ENCODE results near the gene ATG4D.
A peak's percentile ranks its signal among the peaks of the same experiment; 100 is the strongest.
"Not testable (repeated sequence)": the region's sequence is repeated elsewhere in the genome, so short reads cannot be mapped to it uniquely, and the experiment has no call there.

ATG4D gene

GRCh38 chr19:10550336-10550735 is 6.6 kb downstream of the ATG4D start:
- no peak for DNase-seq (ENCODE audit: insufficient read length, low spot score)
- FAIRE-seq: no peak

- not testable (repeated sequence) for DNase-seq (ENCODE audit: insufficient read length, low spot score); FAIRE-seq
Observed at GRCh38 chr19:10551006-10551405, 7.3 kb downstream of the ATG4D start.

- FAIRE-seq: no peak
- DNase-seq (ENCODE audit: insufficient read length, low spot score): no peak
Observed at GRCh38 chr19:10551698-10552301, 8.1 kb downstream of the ATG4D start.

- FAIRE-seq: peak; percentile 20
- peak; percentile 53 for DNase-seq (ENCODE audit: insufficient read length, low spot score)
Observed at GRCh38 chr19:10552510-10553053, 8.9 kb downstream of the ATG4D start.

GRCh38 chr19:10553087-10553667 is 9.5 kb downstream of the ATG4D start:
- DNase-seq (ENCODE audit: insufficient read length, low spot score): no peak
- FAIRE-seq: no peak

GRCh38 chr19:10553943-10554381 is 10.3 kb downstream of the ATG4D start:
- FAIRE-seq (no peak), DNase-seq (ENCODE audit: insufficient read length, low spot score) (no peak)

- DNase-seq (ENCODE audit: insufficient read length, low spot score): no peak
- FAIRE-seq: no peak
Observed at GRCh38 chr19:10554760-10555609, 11.3 kb downstream of the ATG4D start.

GRCh38 chr19:10555610-10555973 is 11.9 kb downstream of the ATG4D start:
- DNase-seq (ENCODE audit: insufficient read length, low spot score) (no peak), FAIRE-seq (no peak)

GRCh38 chr19:10557603-10558197 is 14.0 kb downstream of the ATG4D start:
- DNase-seq (ENCODE audit: insufficient read length, low spot score): no peak
- no peak for FAIRE-seq

GRCh38 chr19:10560154-10560553 is 16.4 kb downstream of the ATG4D start:
- no peak for DNase-seq (ENCODE audit: insufficient read length, low spot score)
- FAIRE-seq: no peak

- FAIRE-seq (no peak), DNase-seq (ENCODE audit: insufficient read length, low spot score) (no peak)
Observed at GRCh38 chr19:10562609-10563008, 18.9 kb downstream of the ATG4D start.

GRCh38 chr19:10565028-10565566 is 21.4 kb downstream of the ATG4D start:
- DNase-seq (ENCODE audit: insufficient read length, low spot score): peak; percentile 68
- no peak for FAIRE-seq

GRCh38 chr19:10565567-10566407 is 22.1 kb downstream of the ATG4D start, which contains the start of gene KRI1:
KRI1 (minus strand) TSS chr19:10566010; CDS start chr19:10565999, 11 bp downstream.
- peak; percentile 96 for DNase-seq (ENCODE audit: insufficient read length, low spot score)
- FAIRE-seq: peak; percentile 83

GRCh38 chr19:10566408-10566657 is 22.6 kb downstream of the ATG4D start:
- FAIRE-seq (no peak), DNase-seq (ENCODE audit: insufficient read length, low spot score) (no peak)

GRCh38 chr19:10566658-10567410 is 23.1 kb downstream of the ATG4D start:
- no peak for DNase-seq (ENCODE audit: insufficient read length, low spot score)
- no peak for FAIRE-seq

- no peak for FAIRE-seq
- no peak for DNase-seq (ENCODE audit: insufficient read length, low spot score)
Observed at GRCh38 chr19:10567656-10568055, 24.0 kb downstream of the ATG4D start.

- FAIRE-seq (no peak), DNase-seq (ENCODE audit: insufficient read length, low spot score) (no peak)
Observed at GRCh38 chr19:10568062-10568825, 24.5 kb downstream of the ATG4D start.

- FAIRE-seq (peak; percentile 99), DNase-seq (ENCODE audit: insufficient read length, low spot score) (peak; percentile 95)
Observed at GRCh38 chr19:10568826-10569651, 25.3 kb downstream of the ATG4D start, which contains the start of gene CDKN2D. CDKN2D (minus strand) TSS chr19:10568979; CDS start chr19:10568653, 326 bp downstream.
